IPS-18c (cell line): ENCODE data around the gene DUS2.
"Not testable (repeated sequence)": the region's sequence is repeated elsewhere in the genome, so short reads cannot be mapped to it uniquely, and the experiment has no call there.

ENCODE experiments used
- H3K4me3 ChIP-seq: 2 replicates; pipeline ENCODE4 v1.7.0; 2013; ENCODE audit warnings: low read depth, mild to moderate bottlenecking, low read length, moderate library complexity; ENCODE audit not compliant: insufficient read depth
- H3K9me3 ChIP-seq: one replicate; pipeline ENCODE4 v1.6.1; 2013; ENCODE audit warnings: mild to moderate bottlenecking, low read length, moderate library complexity; ENCODE audit not compliant: control insufficient read depth, insufficient read depth

Gene DUS2

DNA sequence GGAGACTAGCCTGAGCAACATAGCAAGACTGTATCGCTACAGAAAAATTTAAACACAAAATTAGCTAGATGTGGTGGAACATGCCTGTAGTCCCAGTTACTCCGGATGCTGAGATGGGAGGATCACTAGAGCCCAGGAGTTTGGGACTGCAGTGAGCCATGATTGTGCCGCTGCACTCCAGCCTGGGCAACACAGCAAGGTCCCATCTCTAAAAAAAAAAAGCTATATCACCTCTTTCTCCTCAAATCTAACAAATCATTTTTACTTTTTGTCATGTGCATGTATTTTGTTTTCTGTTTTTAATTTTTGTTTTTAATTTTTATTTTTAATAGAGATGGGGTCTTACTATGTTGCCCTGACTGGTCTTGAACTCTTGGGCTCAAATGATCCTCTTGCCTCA, 5.9 kb downstream of the DUS2 start:
- H3K4me3 ChIP-seq: no peak overlapping the region
- no peaks in the 10 kb centered on the region for H3K9me3 ChIP-seq

- H3K4me3 ChIP-seq, H3K9me3 ChIP-seq: not testable (repeated sequence)
Measured at GRCh38 chr16:68030108-68030507, 7.0 kb downstream of the DUS2 start.

DNA sequence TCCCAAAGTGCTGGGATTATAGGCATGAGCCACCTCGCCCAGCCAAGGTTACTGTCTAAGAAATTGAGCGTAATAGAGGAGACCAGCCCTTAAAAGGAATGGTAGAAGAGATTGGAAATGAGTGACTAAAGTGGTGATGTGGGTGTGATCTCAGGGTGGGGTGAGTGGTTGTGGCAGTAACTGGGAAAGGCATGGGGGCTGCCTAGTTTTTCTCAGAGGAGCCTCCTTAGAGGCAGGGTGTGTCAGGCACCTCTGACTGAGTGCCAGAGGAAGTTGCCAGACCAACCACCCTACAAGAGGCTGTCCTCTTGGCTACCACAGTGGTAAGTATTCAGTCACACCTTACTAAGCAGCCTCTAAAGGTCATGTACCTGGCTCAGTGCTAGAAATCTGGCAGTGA, 8.9 kb downstream of the DUS2 start:
- Histone ChIP-seq H3K9me3 (no peaks in the 10 kb centered on the region), H3K4me3 (no peak overlapping the region)

DNA sequence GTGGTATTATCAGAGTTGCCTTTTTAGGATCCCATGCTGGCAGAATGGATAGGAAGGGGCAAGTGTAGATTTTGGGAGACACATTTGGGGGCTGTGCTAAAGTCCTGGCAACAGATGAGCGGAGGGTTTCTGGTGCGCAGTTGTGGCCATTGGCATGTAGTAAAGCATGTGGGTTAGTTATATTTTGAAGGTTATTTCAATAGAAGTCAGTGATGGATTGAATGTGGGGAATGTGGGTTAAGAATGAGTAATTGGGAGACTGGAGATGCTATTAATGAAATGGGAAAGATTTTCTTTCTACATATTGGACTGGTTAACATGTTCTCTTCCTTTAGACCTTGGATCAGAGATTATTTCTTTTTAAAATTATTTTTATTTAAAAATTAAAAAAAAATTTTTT, 10.0 kb downstream of the DUS2 start:
- Histone ChIP-seq H3K4me3 (no peak overlapping the region), H3K9me3 (no peaks in the 10 kb centered on the region)

GRCh38 chr16:68035227-68035626, 12.1 kb downstream of the DUS2 start:
- Histone ChIP-seq H3K9me3 (no peaks in the 10 kb centered on the region), H3K4me3 (no peak overlapping the region)

- no peak overlapping the region for H3K4me3 ChIP-seq
Measured at GRCh38 chr16:68037841-68038597, 14.9 kb downstream of the DUS2 start.

DNA sequence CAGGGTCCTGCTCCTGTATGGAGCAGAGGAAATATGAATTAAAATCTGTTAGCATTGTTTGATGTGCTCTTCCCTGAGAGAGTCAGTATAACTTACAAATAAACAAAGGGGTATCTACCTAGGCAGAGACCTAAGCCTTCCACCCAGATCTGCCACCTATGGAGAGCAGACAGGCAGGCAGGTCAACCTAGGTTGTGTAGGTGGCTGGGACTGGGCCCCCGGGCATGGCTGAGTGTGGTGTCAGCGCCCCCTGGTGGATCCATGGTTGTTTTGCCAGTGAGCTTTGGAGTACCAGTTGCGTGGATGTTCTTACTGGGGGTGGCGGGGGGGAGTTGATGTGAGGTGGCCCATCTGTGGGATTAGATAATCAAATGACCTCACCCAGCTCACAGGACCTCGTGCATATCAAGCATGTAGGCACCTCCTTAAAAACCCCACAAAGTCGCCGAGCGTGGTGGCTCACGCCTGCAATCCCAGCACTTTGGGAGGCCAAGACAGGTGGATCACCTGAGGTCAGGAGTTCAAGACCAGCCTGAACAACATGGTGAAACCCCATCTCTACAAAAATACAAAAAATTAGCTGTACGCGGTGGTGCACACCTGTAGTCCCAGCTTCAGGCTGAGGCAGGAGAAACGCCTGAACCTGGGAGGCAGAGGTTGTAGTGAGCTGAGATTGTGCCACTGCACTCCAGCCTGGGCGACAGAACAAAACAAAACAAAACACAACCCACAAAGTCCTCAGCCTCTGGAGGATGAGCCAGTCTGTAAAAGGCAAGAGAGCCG, 17.6 kb downstream of the DUS2 start:
- Histone ChIP-seq H3K9me3 (no peaks in the 10 kb centered on the region), H3K4me3 (no peak overlapping the region)

More at GRCh38 chr16:68037841-68038597, 14.9 kb downstream of the DUS2 start:
- no peaks in the 10 kb centered on the region for H3K9me3 ChIP-seq

DNA sequence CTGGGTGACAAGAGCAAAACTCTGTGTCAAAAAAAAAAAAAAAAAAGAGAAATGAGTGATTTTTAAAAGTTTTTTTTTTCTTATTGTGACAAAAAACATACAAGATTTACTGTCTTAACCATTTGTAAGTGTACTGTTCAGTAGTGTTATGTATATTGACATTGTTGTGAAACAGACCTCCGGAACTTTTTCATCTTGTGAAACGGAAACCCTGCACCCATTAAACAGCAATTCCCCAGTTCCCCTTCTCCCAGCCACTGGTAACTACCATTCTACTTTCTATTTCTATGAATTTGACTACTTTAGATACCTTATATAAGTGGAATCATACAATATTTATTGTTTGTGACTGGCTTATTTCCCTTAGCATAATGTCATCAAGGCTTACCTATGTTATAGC, 18.7 kb downstream of the DUS2 start:
- no peaks in the 10 kb centered on the region for H3K9me3 ChIP-seq
- H3K4me3 ChIP-seq: no peak overlapping the region

- H3K9me3 ChIP-seq: no peaks in the 10 kb centered on the region
- no peak overlapping the region for H3K4me3 ChIP-seq
Measured at GRCh38 chr16:68046106-68046505, 23.0 kb downstream of the DUS2 start.

GRCh38 chr16:68047987-68048386, 24.9 kb downstream of the DUS2 start:
- no peaks in the 10 kb centered on the region for H3K9me3 ChIP-seq
- no peak overlapping the region for H3K4me3 ChIP-seq

DNA sequence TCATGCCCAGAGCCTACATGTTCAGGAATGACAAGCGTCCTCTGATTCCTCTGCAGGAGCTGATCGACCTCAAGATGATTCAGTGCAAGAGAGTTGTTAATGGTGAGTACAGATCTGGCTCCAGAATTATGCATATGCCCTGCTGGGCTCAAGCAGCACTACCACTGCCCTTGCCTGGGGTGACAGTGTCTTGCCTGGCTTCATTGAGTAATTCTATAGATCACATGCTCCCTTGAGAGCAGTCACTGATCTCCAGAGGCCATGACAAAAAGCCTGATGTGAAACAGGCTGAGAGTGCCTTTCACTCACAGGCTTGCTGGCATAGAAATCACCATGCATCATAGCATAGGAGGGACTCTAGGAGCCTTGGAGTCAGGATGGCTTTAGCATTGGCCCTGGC, 26.4 kb downstream of the DUS2 start:
- Histone ChIP-seq H3K4me3 (no peak overlapping the region), H3K9me3 (no peaks in the 10 kb centered on the region)

DNA sequence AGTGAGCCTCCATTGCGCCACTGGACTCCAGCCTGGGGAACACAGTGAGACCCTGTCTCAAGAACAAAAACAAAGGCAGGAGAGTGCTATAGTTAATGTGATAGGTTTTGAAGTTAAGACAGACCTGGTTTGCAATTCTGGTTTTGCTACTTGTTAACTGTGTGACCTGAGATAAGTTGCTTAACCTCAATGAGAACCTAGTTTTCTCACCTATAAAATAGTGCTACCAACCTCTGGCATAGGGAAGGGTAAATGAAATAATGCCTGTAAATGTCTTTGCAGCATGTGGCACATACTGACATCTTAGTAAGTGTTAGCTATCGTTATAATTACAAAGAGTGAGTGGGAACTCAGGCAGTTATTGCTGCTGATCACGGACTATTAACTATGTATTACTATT, 32.3 kb downstream of the DUS2 start:
- no peak overlapping the region for H3K4me3 ChIP-seq
- no peaks in the 10 kb centered on the region for H3K9me3 ChIP-seq

DNA sequence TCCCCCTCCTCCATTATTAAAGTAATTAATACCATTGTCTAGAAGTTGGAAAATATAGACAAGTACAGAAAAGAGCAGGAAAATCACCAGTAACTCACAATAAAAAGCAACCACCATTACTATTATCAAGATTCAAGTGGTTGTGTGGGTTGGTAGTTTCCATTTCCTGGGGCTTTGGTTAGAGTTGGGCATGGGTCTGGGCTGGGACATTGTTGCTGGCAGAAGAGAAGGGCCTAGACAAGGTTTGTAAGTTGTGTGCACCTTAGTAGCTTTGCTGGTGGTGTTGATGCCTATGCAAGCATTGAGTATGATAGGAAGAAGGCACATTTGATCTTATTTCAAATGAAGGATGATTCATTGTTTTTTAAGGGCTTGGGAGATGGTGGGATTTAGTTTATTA, 36.7 kb downstream of the DUS2 start:
- Histone ChIP-seq H3K9me3 (no peaks in the 10 kb centered on the region), H3K4me3 (no peak overlapping the region)

DNA sequence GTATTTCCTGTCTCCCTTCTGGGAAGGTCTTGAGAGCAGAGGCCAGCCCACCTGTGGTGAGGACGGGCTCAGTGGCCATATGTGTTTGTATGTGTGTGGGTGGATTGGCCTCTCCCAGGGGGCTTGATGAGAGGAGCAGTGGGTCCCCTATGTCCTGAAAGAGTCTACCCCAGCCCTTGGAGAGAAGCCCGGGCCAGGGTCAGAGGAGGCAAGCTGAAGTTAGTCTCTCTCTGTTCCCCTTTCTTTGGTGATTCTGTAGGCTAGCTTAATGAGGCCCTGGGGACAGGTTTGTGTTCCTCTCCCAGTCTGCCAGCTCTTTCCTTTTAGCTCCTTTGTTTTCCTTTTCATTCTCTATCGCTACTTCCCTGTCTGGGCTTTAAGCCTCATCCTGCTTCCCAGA, 38.3 kb downstream of the DUS2 start:
- no peak overlapping the region for H3K4me3 ChIP-seq
- H3K9me3 ChIP-seq: no peaks in the 10 kb centered on the region

DNA sequence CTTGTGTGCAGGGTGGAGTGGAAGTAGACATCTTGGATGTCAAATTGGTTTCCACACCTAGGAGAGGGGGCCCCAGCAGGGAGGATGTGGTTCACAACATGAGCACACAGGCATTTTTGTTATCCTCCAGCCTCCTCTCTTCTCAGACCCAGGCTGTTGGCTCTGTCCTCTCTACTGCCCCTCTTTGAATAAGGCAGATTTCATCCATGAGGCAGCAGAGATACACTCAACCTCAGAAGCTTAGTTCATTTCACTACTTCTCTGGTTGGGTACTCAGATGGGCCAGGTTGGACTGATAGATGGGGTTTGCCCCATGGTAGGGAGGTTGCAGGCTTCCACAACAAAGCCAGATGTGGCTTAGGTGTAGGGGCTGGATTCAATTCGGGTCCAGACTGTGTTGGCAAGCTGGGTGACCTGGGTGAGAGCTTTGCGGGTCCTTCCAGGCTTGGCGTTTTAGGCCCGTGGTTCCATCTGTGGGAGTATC, 39.9 kb downstream of the DUS2 start:
- H3K9me3 ChIP-seq: no peaks in the 10 kb centered on the region
- no peak overlapping the region for H3K4me3 ChIP-seq

DNA sequence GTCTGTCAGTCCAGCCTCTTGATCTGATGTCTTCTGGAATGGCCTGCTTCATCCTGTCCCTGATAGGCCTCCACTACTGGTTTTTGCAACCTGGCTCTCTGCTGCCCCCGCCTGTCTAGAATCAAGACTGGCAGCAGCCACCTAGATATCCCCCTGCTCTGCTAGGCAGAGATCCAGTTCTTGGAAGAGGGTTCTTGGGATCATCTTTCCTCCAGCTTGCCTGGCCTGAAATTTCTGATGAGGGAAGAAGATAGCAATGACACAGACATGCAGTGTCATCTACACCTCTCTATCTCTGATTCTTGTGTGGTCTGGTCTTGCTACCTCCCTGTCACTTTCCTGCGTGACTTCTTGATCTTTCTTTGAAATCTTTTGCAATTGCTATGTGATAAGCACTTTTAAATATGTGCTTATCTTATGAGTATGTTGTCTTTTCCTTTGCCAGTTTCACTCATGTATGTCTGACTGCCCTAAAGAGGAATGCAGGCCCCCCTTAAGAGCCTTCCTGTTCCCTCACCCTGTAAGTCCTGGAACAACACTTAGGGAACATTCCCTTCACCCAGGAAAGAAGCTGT, 41.8 kb downstream of the DUS2 start:
- Histone ChIP-seq H3K9me3 (no peaks in the 10 kb centered on the region), H3K4me3 (no peak overlapping the region)

DNA sequence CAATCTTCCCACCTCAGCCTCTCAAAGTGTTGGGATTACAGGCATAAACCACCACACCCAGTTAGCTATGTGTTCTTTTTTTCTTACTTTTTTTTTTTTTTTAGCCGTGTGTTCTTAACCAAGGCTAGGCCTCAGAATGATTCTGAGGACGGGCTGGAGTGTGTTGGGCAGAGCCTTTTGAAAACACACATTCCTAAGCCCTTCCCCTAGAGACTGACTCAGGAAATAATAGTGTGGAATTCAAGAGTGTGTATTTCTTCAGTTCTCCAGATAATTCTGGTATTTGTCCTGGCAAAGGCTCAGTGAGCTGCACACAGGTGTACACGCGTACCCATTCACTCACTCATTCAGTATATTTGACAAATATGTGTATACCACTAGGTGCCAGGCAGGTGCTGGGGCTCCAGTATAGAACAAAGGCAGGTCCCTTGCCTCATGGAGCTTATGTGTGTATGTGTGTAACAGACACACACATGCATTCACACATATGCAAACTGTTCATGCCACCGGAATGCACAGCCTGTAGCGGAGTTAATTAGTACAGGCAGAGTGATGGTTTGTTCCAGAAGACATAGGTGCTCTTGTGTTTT, 42.7 kb downstream of the DUS2 start:
- H3K4me3 ChIP-seq: no peak overlapping the region
- H3K9me3 ChIP-seq: no peaks in the 10 kb centered on the region

DNA sequence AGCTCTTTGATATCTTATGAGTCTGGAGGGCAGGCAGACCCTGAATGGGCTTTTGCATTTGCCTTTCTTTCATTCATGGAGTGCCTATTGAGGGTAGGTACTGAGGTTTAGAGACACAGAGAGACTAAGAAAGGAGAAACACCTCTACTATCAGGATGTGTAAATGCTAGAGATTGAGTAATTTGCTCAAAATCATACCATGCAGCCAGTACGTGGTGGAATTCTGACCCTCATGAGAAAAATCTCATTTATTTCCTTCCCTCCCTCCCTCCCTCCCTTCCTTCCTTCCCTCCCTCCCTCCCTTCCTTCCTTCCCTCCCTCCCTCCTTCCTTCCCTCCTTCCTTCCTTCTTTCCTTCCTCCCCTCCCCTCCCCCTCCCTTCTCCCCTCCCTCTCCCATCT, 43.7 kb downstream of the DUS2 start:
- Histone ChIP-seq H3K4me3 (no peak overlapping the region), H3K9me3 (no peaks in the 10 kb centered on the region)
